NOMO-1 treated with dmso at 0.1 percent for 144 hours (cell line): Measurements from ENCODE around the gene IREB2.
"Not testable (repeated sequence)": the region's sequence is repeated elsewhere in the genome, so short reads cannot be mapped to it uniquely, and the experiment has no call there.

ENCODE experiments used
- DNase-seq: peaks from one replicate; lab custom pipeline; 2025; ENCODE audit not compliant: unreplicated experiment; lab: John Stamatoyannopoulos, UW

The IREB2 gene

GRCh38 chr15:78469031-78469430, 31.0 kb downstream of the IREB2 start:
- DNase-seq = no peak

GRCh38 chr15:78477295-78477694, 39.3 kb downstream of the IREB2 start:
- DNase-seq = no peak

GRCh38 chr15:78479650-78480049, 41.6 kb downstream of the IREB2 start:
- DNase-seq = no peak

- no peak for DNase-seq
Measured at GRCh38 chr15:78481917-78482316, 43.9 kb downstream of the IREB2 start.

GRCh38 chr15:78492872-78493271, 54.9 kb downstream of the IREB2 start:
- no peak for DNase-seq

GRCh38 chr15:78501857-78502256, 63.8 kb downstream of the IREB2 start:
- DNase-seq = no peak

GRCh38 chr15:78502641-78503040, 64.6 kb downstream of the IREB2 start:
- DNase-seq = no peak

GRCh38 chr15:78506971-78507830, 69.2 kb downstream of the IREB2 start, which contains the start of gene HYKK:
Gene HYKK (plus strand): TSS chr15:78507577. CDS start chr15:78513089, 5,512 bp downstream.
- DNase-seq = peak; percentile 75

- DNase-seq = no peak
Measured at GRCh38 chr15:78507831-78508160, 69.8 kb downstream of the IREB2 start.

GRCh38 chr15:78508272-78508671, 70.3 kb downstream of the IREB2 start:
- no peak for DNase-seq

GRCh38 chr15:78509726-78510312, 71.8 kb downstream of the IREB2 start:
- no peak for DNase-seq

- not testable (repeated sequence) for DNase-seq
Measured at GRCh38 chr15:78520035-78520434, 82.0 kb downstream of the IREB2 start.

- DNase-seq = no peak
Measured at GRCh38 chr15:78524230-78524629, 86.2 kb downstream of the IREB2 start.

GRCh38 chr15:78527325-78527724, 89.3 kb downstream of the IREB2 start:
- no peak for DNase-seq

- no peak for DNase-seq
Measured at GRCh38 chr15:78533331-78533730, 95.3 kb downstream of the IREB2 start.

- DNase-seq = no peak
Measured at GRCh38 chr15:78536134-78536533, 98.1 kb downstream of the IREB2 start.

- no peak for DNase-seq
Measured at GRCh38 chr15:78537266-78537905, 99.4 kb downstream of the IREB2 start.

- no peak for DNase-seq
Measured at GRCh38 chr15:78538358-78538757, 100.3 kb downstream of the IREB2 start.

GRCh38 chr15:78539464-78540140, 101.6 kb downstream of the IREB2 start:
- DNase-seq = not testable (repeated sequence)

GRCh38 chr15:78540141-78540870, 102.3 kb downstream of the IREB2 start, which contains the start of gene PSMA4:
Gene PSMA4 (plus strand): TSS chr15:78540444. CDS start chr15:78541928, 1,484 bp downstream.
- DNase-seq = peak; percentile 77
